GM23248 (cell line): ENCODE data around the gene STAM.

Experiments
- EZH2 ChIP-seq: fragments of 200-600 bp; sonication (generic); IDR thresholded peaks from 2 replicates; pipeline ENCODE4 v1.6.1; 2018; ENCODE audit warnings: antibody characterized with exemption, mild to moderate bottlenecking; ENCODE audit not compliant: insufficient read depth, poor library complexity, severe bottlenecking
- EZH2phosphoT487 ChIP-seq: fragments of 200-600 bp; sonication (generic); IDR thresholded peaks from 2 replicates; pipeline ENCODE4 v1.6.1; 2018; ENCODE audit warnings: antibody characterized with exemption, moderate library complexity, mild to moderate bottlenecking, low read depth; ENCODE audit not compliant: insufficient read depth

- TF ChIP-seq EZH2 (no peak), EZH2phosphoT487 (no peak)
These were observed 108.0 kb downstream of the STAM start, which contains the start of gene TMEM236 for GRCh38 chr10:17751781-17752445.
